ENCODE measurements around the gene RARS2.
"Not testable (repeated sequence)": the region's sequence is repeated elsewhere in the genome, so short reads cannot be mapped to it uniquely, and the experiment has no call there.

RARS2 gene

GRCh38 chr6:87589693-87590416 is at the start of gene RARS2, which contains the start of gene ORC3:
Gene RARS2 (minus strand): TSS chr6:87589987. CDS start chr6:87589957, 30 bp downstream.
Gene ORC3 (plus strand): TSS chr6:87590135. CDS start chr6:87590169, 34 bp downstream.
- in situ Hi-C loops (cut with HindIII; ENCODE audit: low sequenced_read_pairs): no loop called here

- in situ Hi-C loops (cut with HindIII; ENCODE audit: low sequenced_read_pairs): loop anchor here (5.0 kb wide), 1 partner anchor 58 kb away; no protein-coding TSS in a partner anchor
These were observed 49.6 kb upstream of the RARS2 start for GRCh38 chr6:87639373-87639772.

- in situ Hi-C loops (cut with HindIII; ENCODE audit: low sequenced_read_pairs): loop anchor here (5.0 kb wide), 1 partner anchor 60 kb away; no protein-coding TSS in a partner anchor
These were observed 47.3 kb upstream of the RARS2 start for GRCh38 chr6:87637106-87637505.

GRCh38 chr6:87636315-87636714 is 46.5 kb upstream of the RARS2 start:
- in situ Hi-C loops (cut with HindIII; ENCODE audit: low sequenced_read_pairs): loop anchor here (5.0 kb wide), 1 partner anchor 61 kb away; no protein-coding TSS in a partner anchor

- in situ Hi-C loops (cut with HindIII; ENCODE audit: low sequenced_read_pairs): no loop called here
These were observed 44.1 kb upstream of the RARS2 start for GRCh38 chr6:87633851-87634250.

- in situ Hi-C loops (cut with HindIII; ENCODE audit: low sequenced_read_pairs): no loop called here
These were observed 41.0 kb upstream of the RARS2 start for GRCh38 chr6:87630746-87631145.

- in situ Hi-C loops (cut with HindIII; ENCODE audit: low sequenced_read_pairs): no loop called here
These were observed 39.1 kb upstream of the RARS2 start for GRCh38 chr6:87628881-87629280.

GRCh38 chr6:87628424-87628823 is 38.6 kb upstream of the RARS2 start:
- in situ Hi-C loops (cut with HindIII; ENCODE audit: low sequenced_read_pairs): no loop called here

- in situ Hi-C loops (cut with HindIII; ENCODE audit: low sequenced_read_pairs): no loop called here
These were observed 33.5 kb upstream of the RARS2 start for GRCh38 chr6:87623248-87623647.

GRCh38 chr6:87618531-87618930 is 28.7 kb upstream of the RARS2 start:
- in situ Hi-C loops (cut with HindIII; ENCODE audit: low sequenced_read_pairs): no loop called here

- in situ Hi-C loops (cut with HindIII; ENCODE audit: low sequenced_read_pairs): no loop called here
These were observed 27.6 kb upstream of the RARS2 start for GRCh38 chr6:87617405-87617804.

GRCh38 chr6:87613018-87613417 is 23.2 kb upstream of the RARS2 start:
- in situ Hi-C loops (cut with HindIII; ENCODE audit: low sequenced_read_pairs): not testable (repeated sequence)

- in situ Hi-C loops (cut with HindIII; ENCODE audit: low sequenced_read_pairs): loop anchor here (5.0 kb wide), 2 partner anchors 38 to 57 kb away; no protein-coding TSS in a partner anchor
These were observed 19.0 kb upstream of the RARS2 start for GRCh38 chr6:87608802-87609201.

GRCh38 chr6:87606199-87606598 is 16.4 kb upstream of the RARS2 start:
- in situ Hi-C loops (cut with HindIII; ENCODE audit: low sequenced_read_pairs): loop anchor here (5.0 kb wide), 2 partner anchors 41 to 54 kb away; no protein-coding TSS in a partner anchor

- in situ Hi-C loops (cut with HindIII; ENCODE audit: low sequenced_read_pairs): no loop called here
These were observed 10.8 kb upstream of the RARS2 start for GRCh38 chr6:87600576-87600975.

GRCh38 chr6:87590990-87591389 is 1.2 kb upstream of the RARS2 start:
- in situ Hi-C loops (cut with HindIII; ENCODE audit: low sequenced_read_pairs): no loop called here

- in situ Hi-C loops (cut with HindIII; ENCODE audit: low sequenced_read_pairs): no loop called here
These were observed 662 bp upstream of the RARS2 start for GRCh38 chr6:87590417-87590880.

- in situ Hi-C loops (cut with HindIII; ENCODE audit: low sequenced_read_pairs): no loop called here
These were observed 905 bp downstream of the RARS2 start for GRCh38 chr6:87588756-87589407.

GRCh38 chr6:87586371-87587077 is 3.3 kb downstream of the RARS2 start:
- in situ Hi-C loops (cut with HindIII; ENCODE audit: low sequenced_read_pairs): no loop called here

GRCh38 chr6:87583822-87584221 is 6.0 kb downstream of the RARS2 start:
- in situ Hi-C loops (cut with HindIII; ENCODE audit: low sequenced_read_pairs): no loop called here

GRCh38 chr6:87575423-87575822 is 14.4 kb downstream of the RARS2 start:
- in situ Hi-C loops (cut with HindIII; ENCODE audit: low sequenced_read_pairs): no loop called here

All from endothelial cell of hepatic sinusoid (primary cell).